Measurements from ENCODE around the gene ADGRF4. TPM values are rescaled to one million over a fixed set of nuclear protein-coding genes. Genes with fewer than 3 reads are reported as not detected.

Gene ADGRF4
- total RNA-seq, 1 donor from 2014 or later = 1.2 TPM

- Mint-ChIP-seq H3K4me3 (ENCODE audit: unreplicated experiment) (no peak overlapping the region), H3K27ac (ENCODE audit: unreplicated experiment) (no peak overlapping the region), H3K27me3 (ENCODE audit: low read depth, unreplicated experiment) (no peaks in the 10 kb centered on the region), H3K4me1 (ENCODE audit: low read depth, unreplicated experiment) (peaks cover 18% of the 10 kb centered on the region), H3K9me3 (ENCODE audit: unreplicated experiment) (no peaks in the 10 kb centered on the region), H3K36me3 (ENCODE audit: low read depth, unreplicated experiment) (no peaks in the 10 kb centered on the region)
- Histone ChIP-seq H3K36me3 (ENCODE audit: insufficient read depth, low read length) (no peaks in the 10 kb centered on the region), H4K20me1 (ENCODE audit: insufficient read depth, low read length) (no peaks in the 10 kb centered on the region), H3K79me2 (ENCODE audit: insufficient read depth, low read length) (no peaks in the 10 kb centered on the region), H3K4me2 (ENCODE audit: low read length) (no peak overlapping the region), H3K9ac (ENCODE audit: low read length) (no peak overlapping the region), H3K27ac (ENCODE audit: low read depth, low read length) (no peak overlapping the region), H3K4me1 (ENCODE audit: insufficient read depth, low read length) (peaks cover 20% of the 10 kb centered on the region), H3K4me3 (ENCODE audit: insufficient read depth, low read depth, low read length) (no peak overlapping the region), H2AFZ (ENCODE audit: low read depth, low read length) (no peak overlapping the region), H3K27me3 (ENCODE audit: insufficient read depth, low read length) (no peaks in the 10 kb centered on the region), H3K9me3 (ENCODE audit: insufficient read depth, low read depth, low read length) (no peaks in the 10 kb centered on the region)
- no peak for FAIRE-seq
- no peak for TF ChIP-seq EZH2 (IDR thresholded peaks at IDR 0.05; ENCODE audit: insufficient read depth, low read length)
- TF ChIP-seq CTCF (IDR thresholded peaks at IDR 0.05; ENCODE audit: insufficient read depth, low read depth, low read length) = peak; percentile 23
- no peak for DNase-seq (ENCODE audit: low read depth)
These were observed 35.6 kb downstream of the ADGRF4 start for GRCh38 chr6:47733879-47734558.

GRCh38 chr6:47734831-47735481 lies 36.6 kb downstream of the ADGRF4 start:
- Histone ChIP-seq H4K20me1 (ENCODE audit: insufficient read depth, low read length) (no peaks in the 10 kb centered on the region), H3K27ac (ENCODE audit: low read depth, low read length) (no peak overlapping the region), H3K36me3 (ENCODE audit: insufficient read depth, low read length) (no peaks in the 10 kb centered on the region), H3K79me2 (ENCODE audit: insufficient read depth, low read length) (no peaks in the 10 kb centered on the region), H3K9me3 (ENCODE audit: insufficient read depth, low read depth, low read length) (no peaks in the 10 kb centered on the region), H3K4me3 (ENCODE audit: insufficient read depth, low read depth, low read length) (no peak overlapping the region), H3K9ac (ENCODE audit: low read length) (no peak overlapping the region), H3K27me3 (ENCODE audit: insufficient read depth, low read length) (no peaks in the 10 kb centered on the region), H3K4me2 (ENCODE audit: low read length) (no peak overlapping the region), H3K4me1 (ENCODE audit: insufficient read depth, low read length) (peaks cover 13% of the 10 kb centered on the region), H2AFZ (ENCODE audit: low read depth, low read length) (no peak overlapping the region)
- DNase-seq (ENCODE audit: low read depth) (no peak), FAIRE-seq (no peak)
- no peaks in the 10 kb centered on the region for H3K9me3 Mint-ChIP-seq (ENCODE audit: unreplicated experiment)
- no peaks in the 10 kb centered on the region for H3K36me3 Mint-ChIP-seq (ENCODE audit: low read depth, unreplicated experiment)
- TF ChIP-seq CTCF (IDR thresholded peaks at IDR 0.05; ENCODE audit: insufficient read depth, low read depth, low read length) = no peak
- no peak for TF ChIP-seq EZH2 (IDR thresholded peaks at IDR 0.05; ENCODE audit: insufficient read depth, low read length)
- no peaks in the 10 kb centered on the region for H3K27me3 Mint-ChIP-seq (ENCODE audit: low read depth, unreplicated experiment)
- H3K27ac Mint-ChIP-seq (ENCODE audit: unreplicated experiment) = no peak overlapping the region
- H3K4me3 Mint-ChIP-seq (ENCODE audit: unreplicated experiment) = no peak overlapping the region
- H3K4me1 Mint-ChIP-seq (ENCODE audit: low read depth, unreplicated experiment) = peaks cover 14% of the 10 kb centered on the region
